HG02798 (cell line): Measurements from ENCODE around the gene UBXN1.
"Not testable (repeated sequence)": the region's sequence is repeated elsewhere in the genome, so short reads cannot be mapped to it uniquely, and the experiment has no call there.

ENCODE experiments used
- ATAC-seq: cut with Tn5 transposase; IDR thresholded peaks from one replicate; pipeline ENCODE4 v1.9.1; 2021; ENCODE audit warnings: mild to moderate bottlenecking; ENCODE audit not compliant: unreplicated experiment, poor library complexity

UBXN1 gene

GRCh38 chr11:62709247-62710000 is 30.6 kb upstream of the UBXN1 start:
- ATAC-seq, result peak; percentile 77

GRCh38 chr11:62708793-62709192 is 29.9 kb upstream of the UBXN1 start:
- ATAC-seq, result no peak

- ATAC-seq, result no peak
These were observed 29.5 kb upstream of the UBXN1 start for GRCh38 chr11:62708392-62708791.

- no peak for ATAC-seq
These were observed 28.5 kb upstream of the UBXN1 start, which contains the start of the genes BSCL2 and GNG3 for GRCh38 chr11:62707277-62707861. Gene BSCL2 (minus strand): TSS chr11:62707424. CDS start chr11:62707195, 229 bp downstream. Gene GNG3 (plus strand): TSS chr11:62707676. CDS start chr11:62708296, 620 bp downstream.

DNA sequence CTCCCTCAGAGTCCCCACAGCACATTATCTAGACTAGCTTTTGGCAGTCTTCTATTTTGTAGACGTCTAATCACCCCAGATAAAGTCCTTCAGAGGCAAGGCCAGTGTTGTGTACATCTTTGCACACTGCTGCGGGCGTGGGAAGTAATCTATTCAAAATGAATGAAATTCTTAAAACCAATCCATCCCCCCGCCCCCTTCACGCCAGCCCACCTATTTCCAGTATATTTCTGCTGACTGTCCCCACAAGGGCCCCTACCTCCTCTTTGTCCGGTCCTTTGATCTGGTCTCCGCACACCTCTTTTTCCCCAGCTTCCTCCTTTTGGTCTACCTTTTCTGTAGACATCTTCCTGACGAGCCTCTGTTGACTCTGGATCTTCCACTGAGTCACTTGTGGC is 28.0 kb upstream of the UBXN1 start:
- no peak for ATAC-seq

DNA sequence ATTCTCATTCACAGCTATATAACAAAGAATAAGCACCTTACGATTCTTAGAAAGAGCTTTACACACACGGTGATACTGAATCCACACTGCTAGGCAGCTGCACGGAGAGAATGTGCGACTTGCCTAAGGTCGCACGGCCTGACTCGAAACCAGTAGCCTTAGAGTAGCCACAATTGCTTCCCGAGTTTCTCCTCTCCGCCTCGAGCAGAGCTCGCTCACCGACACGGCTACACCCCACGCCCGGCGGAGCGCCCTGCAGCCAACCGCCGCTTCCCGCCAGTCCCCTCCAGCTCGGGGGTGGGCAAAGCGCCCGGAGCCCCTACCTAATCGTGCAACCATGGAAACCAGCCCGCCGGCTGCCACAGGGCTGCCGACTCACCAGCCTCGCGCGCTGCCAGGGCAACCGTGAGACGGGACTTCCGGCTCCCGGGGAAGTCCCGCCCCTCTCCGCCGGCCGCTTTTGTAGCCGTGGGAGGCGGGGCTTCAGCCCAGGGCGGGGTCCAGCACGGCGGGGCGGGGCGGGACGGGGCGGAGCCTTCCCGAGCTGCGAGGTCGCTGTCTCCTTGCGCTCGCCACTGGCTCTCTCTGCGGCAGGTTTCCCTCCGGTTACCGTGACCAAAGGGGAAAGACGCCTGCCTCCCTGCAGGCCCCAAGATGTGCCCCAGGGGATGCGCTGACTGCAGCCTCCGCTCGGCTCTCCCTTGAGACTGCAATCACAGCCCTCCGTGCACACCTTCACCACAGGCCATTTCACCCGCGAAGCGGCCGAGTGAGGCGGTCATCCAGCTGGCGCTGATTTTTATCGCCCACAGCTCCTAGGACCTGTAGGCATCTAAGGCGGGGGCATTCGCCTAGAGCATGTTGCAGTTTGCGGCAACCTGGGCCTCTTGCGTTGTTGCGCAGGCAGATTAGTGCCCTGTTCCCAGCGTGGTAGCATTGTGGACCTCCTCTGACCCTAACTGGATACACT is 27.3 kb upstream of the UBXN1 start:
- peak; percentile 70 for ATAC-seq

- ATAC-seq, result no peak
These were observed 26.5 kb upstream of the UBXN1 start for GRCh38 chr11:62705413-62705812.

DNA sequence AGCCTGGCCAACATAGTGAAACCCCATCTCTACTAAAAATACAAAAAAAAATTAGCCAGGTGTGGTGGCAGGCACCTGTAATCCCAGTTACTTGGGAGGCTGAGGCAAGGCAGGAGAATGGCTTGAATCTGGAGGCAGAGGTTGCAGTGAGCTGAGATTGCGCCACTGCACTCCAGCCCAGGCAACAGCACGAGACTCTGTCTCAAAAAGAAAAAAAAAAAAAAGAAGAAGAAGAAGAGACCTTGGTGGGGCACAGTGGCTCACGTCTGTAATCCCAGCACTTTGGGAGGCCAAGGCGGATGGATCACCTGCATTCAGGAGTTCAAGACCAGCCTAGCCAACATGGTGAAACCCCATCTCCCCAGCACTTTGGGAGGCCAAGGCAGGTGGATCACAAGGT is 25.0 kb upstream of the UBXN1 start:
- not testable (repeated sequence) for ATAC-seq

GRCh38 chr11:62702246-62702645 is 23.4 kb upstream of the UBXN1 start:
- ATAC-seq, result no peak

DNA sequence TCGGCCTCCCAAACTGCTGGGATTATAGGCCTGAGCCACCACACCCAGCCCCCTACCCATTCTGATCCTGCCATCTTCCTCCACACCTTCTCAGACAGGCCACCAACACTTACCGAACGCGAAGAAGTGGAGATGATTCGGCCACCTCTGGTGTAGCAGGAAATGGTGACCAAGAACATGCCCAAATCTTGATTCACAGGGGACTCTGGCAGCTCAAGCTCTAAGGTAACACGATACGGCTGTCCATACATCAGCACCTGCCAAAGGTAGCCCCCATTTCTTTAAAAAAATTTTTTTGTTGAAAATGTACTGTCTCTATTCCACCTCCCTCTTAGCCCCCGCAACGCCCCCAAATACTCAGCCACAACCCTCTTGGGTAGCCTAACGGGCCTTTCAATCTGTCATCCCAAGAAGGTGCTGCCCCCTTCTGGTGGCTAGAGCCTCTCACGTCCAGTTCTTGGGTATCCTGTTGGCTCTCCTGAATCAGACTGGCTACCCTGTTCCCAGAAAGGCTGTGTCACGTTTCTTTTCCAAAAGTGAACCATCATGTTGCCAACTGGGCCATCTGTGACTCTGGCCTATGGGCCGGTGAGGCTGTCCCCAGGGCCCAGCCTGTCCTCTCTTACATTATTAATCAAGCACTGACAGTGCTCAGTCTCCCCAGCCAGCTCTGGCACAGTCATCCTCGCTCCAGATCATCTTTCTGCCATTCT is 15.7 kb upstream of the UBXN1 start:
- no peak for ATAC-seq

DNA sequence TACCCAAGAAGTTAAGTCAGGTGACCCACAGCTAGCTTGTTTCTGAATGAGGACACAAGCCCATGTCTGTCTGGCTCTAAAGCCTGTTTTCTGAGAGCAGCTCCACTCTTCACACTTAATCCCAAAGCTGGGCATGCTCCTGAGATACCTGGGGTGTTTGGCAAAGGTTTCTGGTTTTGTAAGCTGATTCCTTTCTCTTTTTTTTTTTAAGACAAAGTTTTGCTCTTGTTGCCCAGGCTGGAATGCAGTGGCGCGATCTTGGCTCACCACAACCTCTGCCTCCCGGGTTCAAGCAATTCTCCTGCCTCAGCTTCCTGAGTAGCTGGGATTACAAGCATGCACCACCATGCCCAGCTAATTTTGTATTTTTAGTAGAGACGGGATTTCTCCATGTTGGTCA is 14.8 kb upstream of the UBXN1 start:
- ATAC-seq, result not testable (repeated sequence)

DNA sequence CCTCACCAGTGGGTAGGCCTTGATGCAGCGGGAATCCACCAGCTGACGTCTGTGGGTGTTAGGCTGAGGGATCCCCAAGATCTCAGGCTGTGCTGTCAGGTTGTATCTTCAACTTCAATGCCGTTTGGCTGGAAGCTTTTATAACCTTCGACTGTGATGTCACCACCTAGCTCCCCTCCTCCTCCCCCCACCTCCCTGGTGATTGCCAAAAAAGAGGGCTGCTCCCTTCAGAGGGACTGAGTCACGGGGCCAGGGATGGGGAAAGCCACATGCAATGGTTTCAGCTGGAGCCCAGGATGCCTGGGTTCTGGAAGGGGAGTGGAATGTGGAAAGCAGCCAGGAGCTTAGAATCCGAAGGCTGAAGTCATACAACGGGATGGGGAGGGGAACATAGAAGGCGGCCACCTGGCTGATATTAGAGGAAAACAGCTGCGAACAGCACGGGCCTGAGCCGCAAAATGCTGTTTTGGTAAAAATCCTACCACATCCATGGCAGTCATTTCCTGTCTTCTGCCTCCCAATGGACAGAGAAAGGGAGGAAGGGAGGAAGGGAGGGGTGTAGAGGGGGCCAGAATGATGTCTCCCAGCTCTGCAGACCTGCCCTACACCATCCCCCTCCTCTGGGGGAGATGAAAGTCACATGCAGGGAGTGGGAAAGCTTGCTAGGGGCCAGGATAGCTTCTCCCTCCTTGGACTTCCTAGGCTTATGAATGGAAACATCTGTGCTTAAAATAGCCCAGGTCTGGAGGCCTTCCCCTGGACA is 10.7 kb upstream of the UBXN1 start, which contains the start of gene LRRN4CL:
TSS of gene LRRN4CL (minus strand) at position 110 of the 763 bp plus-strand sequence. CDS start 1,022 bp downstream, outside the sequence.
- ATAC-seq, result no peak

DNA sequence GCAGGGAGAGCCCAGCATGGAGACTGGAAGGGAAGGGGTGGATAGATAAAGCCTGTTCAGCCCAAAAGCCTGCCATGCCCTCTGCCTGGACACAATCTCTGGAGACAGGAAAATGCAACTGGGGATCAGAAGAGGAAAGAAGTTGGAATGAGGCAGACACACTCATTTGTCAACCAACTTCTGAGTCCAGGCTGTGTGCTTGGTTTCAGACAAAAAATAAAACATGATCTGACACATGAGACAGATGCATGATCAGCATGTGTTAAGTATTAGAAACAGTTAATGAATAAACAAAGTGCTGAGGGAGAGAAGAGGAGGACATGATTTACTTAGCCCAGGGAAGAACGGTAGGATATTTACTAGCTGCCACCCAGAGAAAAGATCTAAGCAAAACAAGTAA is 9.6 kb upstream of the UBXN1 start:
- no peak for ATAC-seq

- ATAC-seq, result no peak
These were observed 8.9 kb upstream of the UBXN1 start for GRCh38 chr11:62687508-62688396.

DNA sequence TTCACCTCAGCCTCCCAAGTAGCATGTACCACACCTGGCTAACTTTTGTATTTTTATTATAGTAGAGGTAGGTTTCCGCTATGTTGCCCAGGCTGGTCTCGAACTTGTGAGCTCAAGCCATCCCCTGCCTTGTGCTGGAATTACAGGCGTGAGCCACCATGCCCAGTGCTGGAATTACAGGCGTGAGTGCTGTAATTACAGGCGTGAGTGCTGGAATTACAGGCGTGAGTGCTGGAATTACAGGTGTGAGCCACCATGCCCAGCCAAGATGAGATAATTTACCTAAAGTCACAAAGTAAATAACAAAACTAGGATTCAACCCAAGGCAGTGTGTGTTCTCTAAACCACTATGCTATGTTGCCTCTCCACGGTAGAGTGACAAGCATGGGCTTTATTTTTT is 3.6 kb upstream of the UBXN1 start:
- no peak for ATAC-seq

GRCh38 chr11:62680825-62681240 is 2.0 kb upstream of the UBXN1 start:
- peak; percentile 61 for ATAC-seq

- no peak for ATAC-seq
These were observed 472 bp downstream of the UBXN1 start for GRCh38 chr11:62678433-62678769.

DNA sequence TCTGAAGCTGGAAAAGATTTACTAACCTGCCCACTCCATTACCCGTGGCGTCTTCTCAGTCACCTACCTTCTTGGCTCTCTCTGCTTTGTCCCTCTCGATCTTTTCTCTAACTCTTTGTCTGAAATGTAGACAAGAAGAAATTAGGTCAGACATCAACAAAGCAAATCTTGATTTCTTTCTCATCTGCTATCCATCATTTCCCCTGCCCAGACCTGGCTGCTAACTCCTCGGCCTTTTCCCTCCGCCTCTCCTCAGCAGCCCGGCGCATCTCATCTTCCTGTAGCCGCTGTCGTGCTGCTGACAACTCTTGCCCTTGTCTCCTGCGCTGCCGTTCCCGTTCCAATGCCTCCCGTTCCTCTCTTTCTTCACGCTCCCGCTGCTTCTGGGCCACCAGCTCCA is 1.2 kb downstream of the UBXN1 start:
- ATAC-seq, result no peak
